ENCODE measurements around the gene VSX2.

Gene VSX2

GRCh38 chr14:74302634-74303569 is 63.7 kb downstream of the VSX2 start, which contains the start of gene ABCD4:
Gene ABCD4, minus strand, starts transcription at chr14:74302934. Its CDS starts 22 bp downstream, at chr14:74302912.
- peak; percentile 88 for DNase-seq

DNA sequence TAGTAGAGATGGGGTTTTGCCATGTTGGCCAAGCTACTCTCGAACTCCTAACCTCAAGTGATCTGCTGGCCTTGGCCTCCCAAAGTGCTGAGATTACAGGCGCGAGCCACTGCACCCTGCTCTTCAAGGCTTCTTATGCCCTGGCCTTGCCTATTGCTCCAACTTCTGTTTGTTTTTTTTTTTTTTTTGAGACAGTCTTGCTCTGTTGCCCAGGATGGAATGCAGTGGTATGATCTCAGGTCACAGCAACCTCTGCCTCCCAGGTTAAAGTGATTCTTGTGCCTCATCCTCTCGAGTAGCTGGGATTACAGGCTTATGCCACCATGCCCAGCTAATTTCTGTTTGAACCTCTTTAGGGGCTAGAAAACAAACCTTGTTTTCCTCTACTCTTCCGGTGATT is 69.4 kb downstream of the VSX2 start:
- DNase-seq: no peak

GRCh38 chr14:74309125-74310022 is 70.1 kb downstream of the VSX2 start:
- no peak for DNase-seq

GRCh38 chr14:74312161-74312560 is 72.9 kb downstream of the VSX2 start:
- no peak for DNase-seq
